GM21526 (cell line): Measurements from ENCODE around the gene REEP1.
A peak's percentile ranks its signal among the peaks of the same experiment; 100 is the strongest.

ENCODE experiments used
- ATAC-seq: cut with Tn5 transposase; IDR thresholded peaks from one replicate; pipeline ENCODE4 v1.9.1; 2021; ENCODE audit warnings: moderate library complexity; ENCODE audit not compliant: unreplicated experiment, low FRiP score

REEP1 gene

DNA sequence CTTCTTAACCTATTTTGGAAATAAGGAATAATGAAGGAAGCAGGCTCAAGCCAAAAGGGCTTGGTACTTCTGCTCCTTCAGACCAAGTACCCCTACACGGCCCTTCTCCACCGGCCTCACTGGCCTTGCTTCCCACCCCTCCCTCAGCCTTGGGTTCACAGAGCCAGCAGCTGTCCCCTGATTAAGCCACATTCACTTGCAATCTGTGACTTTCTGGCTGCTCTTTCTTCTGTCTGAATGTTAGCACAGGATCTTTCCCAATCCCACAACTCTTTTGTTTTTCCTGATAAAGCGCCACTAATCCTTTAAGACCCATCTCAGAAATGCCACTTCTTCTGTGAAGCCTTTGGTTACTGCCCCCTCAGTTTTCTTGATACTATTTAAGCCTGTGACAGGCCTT lies 52.4 kb downstream of the REEP1 start:
- ATAC-seq, result no peak

- no peak for ATAC-seq
Measured at GRCh38 chr2:86284401-86284841, 53.0 kb downstream of the REEP1 start.

DNA sequence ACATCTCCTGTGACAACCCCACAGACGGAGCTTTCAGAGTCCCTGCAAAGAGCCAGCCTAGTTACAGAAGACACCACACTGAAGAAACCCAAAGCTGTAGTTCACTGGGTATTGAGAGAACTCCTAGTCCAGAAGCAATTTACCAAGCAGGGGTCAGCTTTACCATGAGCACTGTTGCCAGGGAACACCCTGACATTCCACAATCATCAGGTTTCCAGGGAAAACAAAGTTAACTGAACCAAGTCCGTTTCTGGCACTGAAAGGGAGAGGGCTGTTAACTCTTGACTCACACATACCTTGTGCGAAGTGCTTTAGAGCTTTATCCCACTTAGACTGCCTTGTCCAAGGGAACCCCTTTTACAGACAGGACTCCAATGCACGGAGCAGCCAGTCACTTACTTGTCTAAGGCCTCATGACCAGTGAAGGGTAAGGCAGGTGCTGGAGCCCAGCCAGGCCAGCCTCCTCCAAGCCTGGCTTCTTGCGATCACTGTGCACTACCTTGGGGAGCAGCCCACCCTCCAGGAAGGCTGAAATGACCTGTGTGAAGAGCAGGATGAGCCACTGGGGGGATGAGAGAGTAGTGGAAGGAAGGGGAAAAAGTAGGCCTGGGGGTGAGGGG lies 53.9 kb downstream of the REEP1 start:
- ATAC-seq, result no peak

- no peak for ATAC-seq
Measured at GRCh38 chr2:86281066-86281700, 56.2 kb downstream of the REEP1 start.

GRCh38 chr2:86280191-86280667 lies 57.2 kb downstream of the REEP1 start:
- no peak for ATAC-seq

- no peak for ATAC-seq
Measured at GRCh38 chr2:86275962-86276361, 61.5 kb downstream of the REEP1 start.

- ATAC-seq, result no peak
Measured at GRCh38 chr2:86275384-86275799, 62.0 kb downstream of the REEP1 start.

DNA sequence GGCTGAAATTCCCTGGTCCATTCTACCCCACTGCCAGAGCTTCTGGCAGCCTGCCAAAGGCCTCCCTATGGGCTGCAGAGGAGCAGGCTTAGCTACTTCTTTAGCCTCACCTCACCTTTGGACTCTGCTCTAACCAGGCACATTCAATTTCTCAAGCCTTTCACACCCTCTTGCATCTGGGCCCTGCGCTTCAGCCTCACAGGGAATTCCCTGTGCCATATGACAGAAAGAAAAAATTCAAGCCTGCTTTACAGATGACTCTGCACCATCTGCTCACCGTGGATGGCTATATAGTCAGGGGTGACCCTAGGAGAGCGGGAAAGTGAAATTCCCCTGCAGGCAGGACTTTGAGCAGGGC lies 62.5 kb downstream of the REEP1 start:
- ATAC-seq, result no peak

GRCh38 chr2:86274265-86274917 lies 63.0 kb downstream of the REEP1 start:
- no peak for ATAC-seq

DNA sequence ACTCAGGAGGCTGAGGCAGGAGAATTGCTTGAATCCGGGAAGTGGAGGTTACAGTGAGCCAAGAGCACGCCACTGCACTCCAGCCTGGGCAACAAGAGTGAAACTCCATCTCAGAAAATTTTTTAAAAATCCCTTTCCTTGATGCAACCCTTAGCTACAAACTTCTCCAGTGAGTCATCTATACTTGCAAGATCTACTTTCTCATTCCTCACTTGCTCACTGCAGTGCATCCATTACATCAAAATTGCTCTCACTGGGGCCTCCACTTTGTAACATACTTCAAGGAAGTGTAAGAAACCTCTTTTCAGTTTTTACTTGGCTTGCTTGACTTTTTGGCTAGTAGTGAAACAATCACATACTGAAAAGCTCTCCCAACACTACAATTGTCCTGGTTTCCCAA lies 65.3 kb downstream of the REEP1 start:
- ATAC-seq, result no peak

- ATAC-seq, result no peak
Measured at GRCh38 chr2:86271248-86271647, 66.2 kb downstream of the REEP1 start.

DNA sequence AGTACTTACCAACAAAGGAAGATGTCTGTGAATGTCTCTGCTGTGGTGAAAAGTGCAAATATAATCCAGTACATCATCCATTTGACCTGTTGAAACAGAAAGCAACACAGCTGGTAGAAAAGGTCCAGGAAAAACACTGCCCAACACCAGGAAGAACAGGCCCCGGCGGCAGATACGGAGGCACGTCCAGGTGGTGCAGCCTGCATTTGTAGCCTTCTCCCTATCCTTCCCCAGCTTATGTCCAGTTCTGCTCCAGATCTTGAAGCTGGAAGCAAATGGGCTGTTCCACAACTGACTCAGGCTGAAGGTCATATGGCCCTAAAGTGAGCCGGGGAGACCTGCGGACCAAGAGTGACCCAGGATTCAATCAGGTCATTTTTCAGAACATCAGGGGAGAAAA lies 73.5 kb downstream of the REEP1 start:
- no peak for ATAC-seq

- no peak for ATAC-seq
Measured at GRCh38 chr2:86260978-86261377, 76.4 kb downstream of the REEP1 start.

GRCh38 chr2:86258106-86258505 lies 79.3 kb downstream of the REEP1 start:
- ATAC-seq, result no peak

- no peak for ATAC-seq
Measured at GRCh38 chr2:86256982-86257381, 80.4 kb downstream of the REEP1 start.

DNA sequence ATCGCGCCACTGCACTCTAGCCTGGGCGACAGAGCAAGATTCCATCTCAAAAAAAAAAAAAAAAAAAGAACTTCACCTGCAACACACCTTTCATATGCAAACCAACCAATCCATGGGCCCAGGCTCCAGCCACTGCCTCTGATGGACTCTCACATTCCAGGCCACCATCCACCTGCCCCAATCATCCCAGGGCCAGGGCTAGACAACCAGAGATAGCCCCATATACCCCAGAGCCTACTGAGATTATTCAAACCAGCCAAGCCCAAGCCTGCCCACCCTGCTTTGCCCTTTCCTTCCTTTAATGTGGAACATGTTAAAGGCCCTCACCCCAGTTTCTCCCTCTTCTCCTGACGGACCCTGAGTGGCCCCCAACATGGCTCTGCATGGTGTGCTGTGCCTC lies 81.1 kb downstream of the REEP1 start:
- no peak for ATAC-seq

DNA sequence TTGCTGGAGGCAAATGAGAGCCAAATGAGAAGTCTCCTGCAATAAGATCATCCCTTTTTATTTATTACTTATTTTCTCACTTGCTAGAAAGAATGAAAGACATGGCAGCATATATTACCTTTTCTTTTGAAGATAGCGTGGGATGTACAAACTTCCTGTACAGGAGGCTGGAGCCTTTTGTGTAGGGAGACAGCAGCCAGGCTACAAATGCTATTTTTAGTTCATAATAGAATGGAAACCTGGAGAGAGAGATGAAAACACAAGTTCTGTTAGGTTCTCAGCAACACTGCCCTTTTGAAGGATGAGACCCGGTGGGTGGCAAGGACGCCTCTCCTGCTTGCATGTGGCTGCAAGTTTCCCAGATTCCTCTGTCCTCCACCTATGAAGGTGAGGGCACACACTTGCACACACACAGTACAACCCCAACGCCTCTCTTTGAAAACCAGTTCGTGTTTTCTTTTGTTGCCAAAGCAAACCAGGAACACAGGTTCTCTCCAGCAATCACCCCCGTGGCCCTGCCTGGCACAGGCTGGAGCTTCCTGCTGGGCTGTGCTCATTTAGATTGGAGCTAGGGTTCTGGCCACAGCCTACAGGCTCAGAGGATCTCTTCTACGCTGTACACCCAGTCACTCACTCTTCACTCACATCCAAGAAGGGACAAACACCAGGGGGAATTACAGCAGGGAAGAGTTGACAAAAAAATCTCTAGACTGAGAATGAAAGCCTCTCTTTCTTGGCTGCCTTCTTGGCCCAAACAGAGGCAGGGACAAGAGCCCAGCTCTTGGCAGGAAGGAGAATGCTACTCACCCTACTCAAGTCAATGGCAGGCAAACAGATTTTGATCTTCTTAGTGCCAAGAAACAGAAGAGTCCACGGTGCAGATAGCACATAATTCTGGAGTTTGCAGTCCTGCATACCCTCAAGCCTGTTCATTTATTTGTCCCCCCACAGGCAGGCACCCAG lies 82.6 kb downstream of the REEP1 start:
- no peak for ATAC-seq

GRCh38 chr2:86253424-86253823 lies 84.0 kb downstream of the REEP1 start:
- no peak for ATAC-seq

GRCh38 chr2:86251840-86252266 lies 85.6 kb downstream of the REEP1 start:
- ATAC-seq, result no peak

- peak; percentile 73 for ATAC-seq
Measured at GRCh38 chr2:86249579-86250391, 87.6 kb downstream of the REEP1 start.
